Measurements from ENCODE around the gene CCDC88C.
A peak's percentile ranks its signal among the peaks of the same experiment; 100 is the strongest.

The CCDC88C gene

DNA sequence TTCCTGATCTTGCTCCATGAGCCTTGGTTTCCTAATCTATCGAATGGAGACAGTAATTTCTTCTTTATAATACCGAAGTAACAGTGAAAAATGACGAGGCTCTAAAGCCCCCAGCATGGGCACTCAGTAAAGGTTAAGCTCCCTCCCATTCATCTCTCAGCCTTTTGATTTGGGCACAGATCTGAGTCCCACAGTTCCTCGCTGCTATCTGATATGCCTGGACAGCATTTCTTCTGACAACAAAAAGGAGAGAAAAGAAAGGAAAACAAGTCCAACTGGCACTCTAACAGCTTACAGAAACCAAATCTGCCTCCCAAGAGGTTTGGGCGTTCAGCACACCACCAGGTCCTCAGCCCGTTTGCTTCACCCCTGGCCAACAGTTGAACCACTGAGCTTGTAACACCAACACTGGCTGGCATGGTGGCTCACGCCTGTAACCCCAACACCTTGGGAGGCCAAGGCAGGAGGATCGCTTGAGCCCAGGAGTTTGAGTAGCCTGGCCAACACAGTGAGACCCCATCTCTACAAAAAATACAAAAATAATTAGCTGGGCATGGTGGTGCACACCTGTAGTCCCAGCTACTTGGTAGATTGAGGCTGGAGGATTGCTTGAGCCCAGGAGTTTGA lies 19.5 kb downstream of the CCDC88C start:
- Histone ChIP-seq H3K23ac (ENCODE audit: low read depth, low read length, poor library complexity) (no peak overlapping the region), H3K27me3 (ENCODE audit: control insufficient read depth in 3 of 3, insufficient read depth in 3 of 3, low read depth in 1 of 3, low read length in 3 of 3) (no peaks in the 10 kb centered on the region), H2BK15ac (ENCODE audit: low read length) (no peak overlapping the region), H3K9ac (ENCODE audit: low read depth, low read length, poor library complexity) (no peak overlapping the region), H3K4me1 (ENCODE audit: control insufficient read depth in 2 of 2, insufficient read depth in 1 of 2, low read depth in 1 of 2, low read length in 2 of 2) (peaks cover 0 to 33% of the 10 kb centered on the region in 2 donors), H3K4ac (ENCODE audit: low read length) (no peak overlapping the region), H2BK12ac (ENCODE audit: low read length) (no peak overlapping the region), H4K8ac (ENCODE audit: low read depth, low read length) (no peak overlapping the region), H2AFZ (ENCODE audit: low read length) (no peak overlapping the region), H2BK5ac (ENCODE audit: low read length) (no peak overlapping the region), H3K36me3 (replicated peaks in 1 of 2; ENCODE audit: control insufficient read depth in 2 of 2, insufficient read depth in 2 of 2, low read length in 2 of 2) (peaks cover 0 to 4% of the 10 kb centered on the region in 2 donors), H3K79me1 (ENCODE audit: low read depth, low read length) (peaks cover 13% of the 10 kb centered on the region), H3K9me3 (replicated peaks in 1 of 2; ENCODE audit: control insufficient read depth in 2 of 2, insufficient read depth in 1 of 2, low read depth in 1 of 2, low read length in 2 of 2) (peaks cover 0 to 6% of the 10 kb centered on the region in 2 donors), H4K91ac (ENCODE audit: low read depth, low read length, poor library complexity) (no peak overlapping the region), H3K18ac (ENCODE audit: low read length) (no peak overlapping the region), H3K14ac (ENCODE audit: low read length) (no peak overlapping the region), H3K4me3 (ENCODE audit: low read length in 2 of 2) (no peak overlapping the region), H3K27ac (replicated peaks; ENCODE audit: low read length) (no peak overlapping the region), H3K4me2 (ENCODE audit: insufficient read depth, low read length, poor library complexity, severe bottlenecking) (no peak overlapping the region), H2BK120ac (ENCODE audit: low read depth, low read length) (no peak overlapping the region), H2AK5ac (ENCODE audit: low read depth, low read length) (no peak overlapping the region)
- no CpG with 5 or more reads among the region's 8 CpGs for WGBS, 2 donors (ENCODE audit: extremely low coverage in 2 of 2, insufficient read length in 2 of 2, insufficient replicate concordance in 1 of 2)
- no peak for DNase-seq (ENCODE audit: low spot score)

DNA sequence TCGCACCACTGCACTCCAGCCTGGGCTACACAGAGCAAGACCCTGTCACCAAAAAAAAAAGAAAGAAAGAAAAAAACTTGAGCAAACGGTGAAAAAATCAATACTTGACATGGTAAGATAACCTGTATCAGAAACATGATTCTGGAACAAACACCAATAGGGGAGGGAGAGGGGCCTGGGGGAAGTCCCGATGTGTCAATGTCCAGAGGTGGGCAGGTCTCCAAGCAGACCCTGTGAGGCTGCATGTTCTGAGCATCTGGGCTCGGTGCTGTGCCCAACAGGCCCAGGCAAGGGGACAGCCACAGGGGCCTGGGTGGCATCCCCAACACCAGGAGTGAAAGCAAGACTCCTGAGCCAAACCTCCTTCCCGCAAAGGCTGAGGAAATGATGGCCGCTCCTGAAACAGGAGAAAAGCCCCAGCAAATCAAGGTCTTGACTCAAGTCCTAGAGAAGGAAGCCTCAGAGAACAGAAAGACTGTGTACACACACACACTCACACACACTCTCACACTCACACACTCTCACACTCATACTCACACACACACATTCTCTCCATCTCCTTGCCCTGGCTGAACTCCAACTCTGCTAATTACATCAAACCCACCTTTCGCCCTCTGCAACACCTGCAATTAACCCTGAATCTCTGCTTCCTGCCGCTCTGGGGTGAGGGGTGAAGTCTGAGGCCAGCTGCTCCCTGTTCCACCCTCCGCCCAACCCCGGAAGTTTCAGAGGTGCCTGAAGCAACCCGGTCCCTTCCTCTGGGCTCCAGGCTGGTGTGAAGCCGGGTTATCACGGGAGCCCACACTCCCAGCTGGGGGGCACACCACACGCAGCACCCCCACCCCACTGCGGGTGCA lies 20.4 kb downstream of the CCDC88C start:
- peak overlapping the region; percentile 43 for H2BK5ac ChIP-seq (ENCODE audit: low read length)
- H3K23ac ChIP-seq (ENCODE audit: low read depth, low read length, poor library complexity) = no peak overlapping the region
- no peak overlapping the region for H3K4me2 ChIP-seq (ENCODE audit: insufficient read depth, low read length, poor library complexity, severe bottlenecking)
- H3K27ac ChIP-seq (replicated peaks; ENCODE audit: low read length) = no peak overlapping the region
- peak overlapping the region; percentile 76 for H3K18ac ChIP-seq (ENCODE audit: low read length)
- no peak for DNase-seq (ENCODE audit: low spot score)
- no peak overlapping the region for H3K14ac ChIP-seq (ENCODE audit: low read length)
- WGBS, 2 donors (ENCODE audit: extremely low coverage in 2 of 2, insufficient read length in 2 of 2, insufficient replicate concordance in 1 of 2) = no CpG with 5 or more reads among the region's 15 CpGs
- peaks cover 13% of the 10 kb centered on the region for H3K79me1 ChIP-seq (ENCODE audit: low read depth, low read length)
- H4K8ac ChIP-seq (ENCODE audit: low read depth, low read length) = no peak overlapping the region
- H4K91ac ChIP-seq (ENCODE audit: low read depth, low read length, poor library complexity) = no peak overlapping the region
- H3K4ac ChIP-seq (ENCODE audit: low read length) = no peak overlapping the region
- peaks cover 2 to 41% of the 10 kb centered on the region in 2 donors for H3K4me1 ChIP-seq (ENCODE audit: control insufficient read depth in 2 of 2, insufficient read depth in 1 of 2, low read depth in 1 of 2, low read length in 2 of 2)
- H3K27me3 ChIP-seq (ENCODE audit: control insufficient read depth in 3 of 3, insufficient read depth in 3 of 3, low read depth in 1 of 3, low read length in 3 of 3) = no peaks in the 10 kb centered on the region
- H3K4me3 ChIP-seq (ENCODE audit: low read length in 2 of 2) = no peak overlapping the region
- H3K36me3 ChIP-seq (replicated peaks in 1 of 2; ENCODE audit: control insufficient read depth in 2 of 2, insufficient read depth in 2 of 2, low read length in 2 of 2) = peaks cover 0 to under 1% of the 10 kb centered on the region in 2 donors
- peaks cover 0 to 6% of the 10 kb centered on the region in 2 donors for H3K9me3 ChIP-seq (replicated peaks in 1 of 2; ENCODE audit: control insufficient read depth in 2 of 2, insufficient read depth in 1 of 2, low read depth in 1 of 2, low read length in 2 of 2)
- H2AK5ac ChIP-seq (ENCODE audit: low read depth, low read length) = no peak overlapping the region
- no peak overlapping the region for H2AFZ ChIP-seq (ENCODE audit: low read length)
- no peak overlapping the region for H3K9ac ChIP-seq (ENCODE audit: low read depth, low read length, poor library complexity)
- H2BK15ac ChIP-seq (ENCODE audit: low read length) = no peak overlapping the region
- no peak overlapping the region for H2BK120ac ChIP-seq (ENCODE audit: low read depth, low read length)
- peak overlapping the region; percentile 12 for H2BK12ac ChIP-seq (ENCODE audit: low read length)

DNA sequence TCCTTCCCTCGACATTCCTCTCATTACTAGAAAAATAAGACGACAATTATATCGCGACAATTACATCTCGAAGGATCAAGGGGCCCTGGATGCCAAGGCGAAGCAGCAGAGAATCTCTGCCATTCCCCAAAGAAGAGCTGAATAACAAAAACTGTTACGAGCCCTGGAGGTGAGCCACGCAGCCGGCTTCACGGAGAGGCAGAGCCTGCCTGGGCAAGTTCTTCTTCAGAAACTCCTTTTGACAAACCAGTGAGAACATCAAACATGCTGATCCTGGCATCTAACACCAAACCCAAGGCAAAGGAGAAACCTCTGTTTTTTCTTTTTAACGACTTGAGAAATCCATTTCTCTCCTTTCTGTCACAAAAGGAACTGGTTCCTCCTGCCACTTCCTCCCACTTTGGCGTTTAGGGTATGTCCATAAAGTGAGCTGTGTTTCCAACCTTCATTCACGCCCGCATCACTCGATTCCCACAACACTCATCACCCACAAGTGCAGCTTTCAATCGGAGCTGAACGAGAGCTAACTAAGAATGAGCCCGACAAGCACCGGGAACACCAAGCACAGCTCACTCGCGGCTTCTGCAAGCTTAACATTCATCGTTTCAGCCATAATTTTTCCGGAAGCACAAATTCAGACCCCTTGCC lies 21.5 kb downstream of the CCDC88C start:
- H2AK5ac ChIP-seq (ENCODE audit: low read depth, low read length) = no peak overlapping the region
- H2BK5ac ChIP-seq (ENCODE audit: low read length) = no peak overlapping the region
- H3K4me3 ChIP-seq (ENCODE audit: low read length in 2 of 2) = no peak overlapping the region
- no peak overlapping the region for H3K4ac ChIP-seq (ENCODE audit: low read length)
- H2BK12ac ChIP-seq (ENCODE audit: low read length) = no peak overlapping the region
- H2AFZ ChIP-seq (ENCODE audit: low read length) = no peak overlapping the region
- no peak overlapping the region for H3K4me2 ChIP-seq (ENCODE audit: insufficient read depth, low read length, poor library complexity, severe bottlenecking)
- no peak overlapping the region for H2BK120ac ChIP-seq (ENCODE audit: low read depth, low read length)
- H2BK15ac ChIP-seq (ENCODE audit: low read length) = no peak overlapping the region
- DNase-seq (ENCODE audit: low spot score) = no peak
- H4K91ac ChIP-seq (ENCODE audit: low read depth, low read length, poor library complexity) = no peak overlapping the region
- peaks cover 2 to 45% of the 10 kb centered on the region in 2 donors for H3K4me1 ChIP-seq (ENCODE audit: control insufficient read depth in 2 of 2, insufficient read depth in 1 of 2, low read depth in 1 of 2, low read length in 2 of 2)
- 100% methylated on average over 1 of the region's 23 CpGs; no CpG with 5 or more reads in 1 of the 2 donors for WGBS, 2 donors (ENCODE audit: extremely low coverage in 2 of 2, insufficient read length in 2 of 2, insufficient replicate concordance in 1 of 2)
- H4K8ac ChIP-seq (ENCODE audit: low read depth, low read length) = no peak overlapping the region
- peaks cover 0 to 3% of the 10 kb centered on the region in 2 donors for H3K9me3 ChIP-seq (replicated peaks in 1 of 2; ENCODE audit: control insufficient read depth in 2 of 2, insufficient read depth in 1 of 2, low read depth in 1 of 2, low read length in 2 of 2)
- H3K23ac ChIP-seq (ENCODE audit: low read depth, low read length, poor library complexity) = no peak overlapping the region
- H3K79me1 ChIP-seq (ENCODE audit: low read depth, low read length) = peaks cover 13% of the 10 kb centered on the region
- no peaks in the 10 kb centered on the region for H3K27me3 ChIP-seq (ENCODE audit: control insufficient read depth in 3 of 3, insufficient read depth in 3 of 3, low read depth in 1 of 3, low read length in 3 of 3)
- no peak overlapping the region for H3K27ac ChIP-seq (replicated peaks; ENCODE audit: low read length)
- H3K36me3 ChIP-seq (replicated peaks in 1 of 2; ENCODE audit: control insufficient read depth in 2 of 2, insufficient read depth in 2 of 2, low read length in 2 of 2) = no peaks in the 10 kb centered on the region
- H3K14ac ChIP-seq (ENCODE audit: low read length) = no peak overlapping the region
- H3K9ac ChIP-seq (ENCODE audit: low read depth, low read length, poor library complexity) = no peak overlapping the region
- H3K18ac ChIP-seq (ENCODE audit: low read length) = no peak overlapping the region

DNA sequence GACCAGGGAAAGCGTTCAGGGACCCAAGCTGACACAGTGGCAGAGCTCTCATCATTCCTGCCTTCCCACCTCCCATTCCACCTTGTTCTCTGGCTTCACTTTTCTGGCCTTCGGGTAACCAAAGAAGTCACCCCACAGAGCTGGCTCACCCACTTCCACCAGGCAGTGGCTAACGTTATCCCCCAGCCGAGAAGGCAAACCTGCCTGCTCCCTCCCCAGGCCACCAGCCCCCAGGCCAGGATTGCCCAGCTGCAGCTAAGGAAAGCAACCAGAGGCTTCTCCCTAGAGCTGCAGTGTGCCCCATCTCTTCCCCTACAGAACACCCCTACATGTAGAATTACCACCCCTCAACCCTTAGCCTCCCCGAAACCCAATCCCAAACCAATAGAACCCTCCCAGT lies 22.2 kb downstream of the CCDC88C start:
- DNase-seq (ENCODE audit: low spot score) = no peak
- peak overlapping the region; percentile 24 for H2AK5ac ChIP-seq (ENCODE audit: low read depth, low read length)
- no peak overlapping the region for H4K91ac ChIP-seq (ENCODE audit: low read depth, low read length, poor library complexity)
- H2BK120ac ChIP-seq (ENCODE audit: low read depth, low read length) = no peak overlapping the region
- H3K79me1 ChIP-seq (ENCODE audit: low read depth, low read length) = peaks cover 13% of the 10 kb centered on the region
- peak overlapping the region; percentile 8 for H3K23ac ChIP-seq (ENCODE audit: low read depth, low read length, poor library complexity)
- no peak overlapping the region for H3K14ac ChIP-seq (ENCODE audit: low read length)
- H3K27me3 ChIP-seq (ENCODE audit: control insufficient read depth in 3 of 3, insufficient read depth in 3 of 3, low read depth in 1 of 3, low read length in 3 of 3) = no peaks in the 10 kb centered on the region
- H2AFZ ChIP-seq (ENCODE audit: low read length) = no peak overlapping the region
- no peak overlapping the region for H3K4me2 ChIP-seq (ENCODE audit: insufficient read depth, low read length, poor library complexity, severe bottlenecking)
- no peak overlapping the region for H3K4ac ChIP-seq (ENCODE audit: low read length)
- no peak overlapping the region for H3K18ac ChIP-seq (ENCODE audit: low read length)
- peaks cover 0 to 2% of the 10 kb centered on the region in 2 donors for H3K36me3 ChIP-seq (replicated peaks in 1 of 2; ENCODE audit: control insufficient read depth in 2 of 2, insufficient read depth in 2 of 2, low read length in 2 of 2)
- H3K4me1 ChIP-seq (ENCODE audit: control insufficient read depth in 2 of 2, insufficient read depth in 1 of 2, low read depth in 1 of 2, low read length in 2 of 2) = peaks cover 2 to 44% of the 10 kb centered on the region in 2 donors
- peaks cover 0 to 3% of the 10 kb centered on the region in 2 donors for H3K9me3 ChIP-seq (replicated peaks in 1 of 2; ENCODE audit: control insufficient read depth in 2 of 2, insufficient read depth in 1 of 2, low read depth in 1 of 2, low read length in 2 of 2)
- H2BK15ac ChIP-seq (ENCODE audit: low read length) = no peak overlapping the region
- H2BK12ac ChIP-seq (ENCODE audit: low read length) = no peak overlapping the region
- H2BK5ac ChIP-seq (ENCODE audit: low read length) = peak overlapping the region; percentile 3
- H4K8ac ChIP-seq (ENCODE audit: low read depth, low read length) = no peak overlapping the region
- no peak overlapping the region for H3K9ac ChIP-seq (ENCODE audit: low read depth, low read length, poor library complexity)
- no peak overlapping the region for H3K27ac ChIP-seq (replicated peaks; ENCODE audit: low read length)
- H3K4me3 ChIP-seq (ENCODE audit: low read length in 2 of 2) = no peak overlapping the region
- WGBS, 2 donors (ENCODE audit: extremely low coverage in 2 of 2, insufficient read length in 2 of 2, insufficient replicate concordance in 1 of 2) = no CpG with 5 or more reads among the region's 5 CpGs

Data from neuronal stem cell (in vitro differentiated cells).